Transverse colon (tissue), 4 donors: ENCODE data around the gene MARCHF9. TPM values are rescaled to one million over a fixed set of nuclear protein-coding genes. Genes with fewer than 3 reads are reported as not detected.

Source experiments
- DNase-seq: peaks from one replicate; pipeline ENCODE4 v3.0.0-alpha.2; 2019
- H3K27ac ChIP-seq, 4 donors: fragments of 200-600 bp; sonication (generic); 2 replicates each; pipeline ENCODE4 v1.5.1; 2016 to 2018; ENCODE audit warnings: inconsistent platforms in 4 of 4
- H3K27me3 ChIP-seq: fragments of 200-600 bp; sonication (generic); 2 replicates; pipeline ENCODE4 v1.5.1; 2017; ENCODE audit warnings: inconsistent platforms
- H3K36me3 ChIP-seq, 4 donors: fragments of 200-600 bp; sonication (generic); 2 replicates each; pipeline ENCODE4 v1.5.1; 2017 to 2019; ENCODE audit warnings: inconsistent platforms in 4 of 4
- H3K4me1 ChIP-seq, 4 donors: fragments of 200-600 bp; sonication (generic); 2 replicates each; pipeline ENCODE4 v1.5.1; 2017 to 2020; ENCODE audit warnings: inconsistent platforms in 4 of 4
- H3K4me3 ChIP-seq, 4 donors: fragments of 200-600 bp; sonication (generic); 1 replicate in 1 of 4; 2 replicates in 3 of 4; pipeline versions ENCODE4 v1.5.1 to v1.6.1; 2017 to 2019; ENCODE audit warnings: inconsistent platforms in 4 of 4
- H3K9me3 ChIP-seq, 2 donors: fragments of 200-600 bp; sonication (generic); 2 replicates each; pipeline ENCODE4 v1.5.1; 2017 to 2019; ENCODE audit warnings: inconsistent platforms in 2 of 2
- EP300 ChIP-seq: sonication (generic); formaldehyde crosslinking; IDR thresholded peaks from one replicate; pipeline ENCODE4 v1.6.1; 2017; ENCODE audit warnings: antibody characterized with exemption, low read depth
- POLR2A ChIP-seq: fragments of 450-650 bp; IDR thresholded peaks from one replicate; pipeline ENCODE4 v1.6.1; 2016; ENCODE audit warnings: antibody characterized with exemption, mild to moderate bottlenecking, moderate library complexity
- POLR2AphosphoS5 ChIP-seq, 3 donors: sonication (generic); formaldehyde crosslinking; IDR thresholded peaks; one replicate each; pipeline ENCODE4 v1.6.1; 2016; ENCODE audit warnings: antibody characterized with exemption in 3 of 3
- WGBS, 2 donors: methylation state at CpG; one replicate each; pipeline ENCODE4 v1.1.5; 2018; ENCODE audit warnings: low coverage in 1 of 2; 5-methylcytosine and 5-hydroxymethylcytosine counted together
- in situ Hi-C, 4 donors: fragments of 200-750 bp; cut with MboI; loops; one replicate each; pipeline versions ENCODE4 v1.15.0 to v1.15.1; 2017; ENCODE audit warnings: low sequenced_read_pairs in 3 of 4, low pct_ligation_motif_present in 1 of 4, low pct_unique_long_range_greater_than_20kb in 1 of 4
- intact Hi-C: fragments of 100-400 bp; cut with DNase I; formaldehyde crosslinking; loops from one replicate; pipeline ENCODE4 v1.15.1; 2023; ENCODE audit warnings: low total_unique reads
- total RNA-seq, 4 donors: library from RNA; depleted of rRNA; stranded (reverse); fragments of >200 nt; gene quantifications; one replicate each; pipeline ENCODE4 v1.1.0, GENCODE V29; 2016
- TF ChIP-seq, protein P1 (sequence below), 5 experiments: fragments of 200-600 bp in 3 of 5; fragments of 450-650 bp in 2 of 5; sonication (generic) in 3 of 5; IDR thresholded peaks; 1 replicate in 2 of 5; 2 replicates in 3 of 5; pipeline ENCODE4 v1.5.1; 2016 to 2017; ENCODE audit warnings: antibody characterized with exemption in 5 of 5, inconsistent platforms in 3 of 5, mild to moderate bottlenecking in 2 of 5, moderate library complexity in 1 of 5

The MARCHF9 gene
- total RNA-seq, 4 donors from 2014 or later: 1.5 to 24.1 (median 9.5) TPM

DNA sequence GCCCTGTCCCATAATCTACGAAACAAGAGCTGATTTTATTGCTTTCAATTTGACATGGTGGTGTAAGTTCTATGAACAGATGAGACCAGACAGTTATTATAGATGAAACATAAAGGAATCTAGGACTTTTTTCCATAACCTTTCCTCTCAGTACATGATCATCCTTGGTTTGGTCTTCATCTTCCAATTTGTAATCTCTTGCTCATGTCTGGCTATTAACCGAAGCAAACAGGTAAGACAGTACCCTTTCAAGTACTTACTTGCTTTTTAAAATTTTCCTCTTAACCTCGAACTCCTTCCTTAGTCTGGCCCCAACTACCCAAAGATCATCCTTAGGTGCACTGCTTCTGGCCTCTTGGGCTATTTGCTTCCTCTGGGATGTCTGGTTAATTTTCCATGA, 8.9 kb upstream of the MARCHF9 start:
- DNase-seq: no peak
- H3K9me3 ChIP-seq: no peaks in the 10 kb centered on the region
- H3K4me3 ChIP-seq: peak overlapping the region in 1 of 4 donors; percentile 85
- no peaks in the 10 kb centered on the region for H3K27me3 ChIP-seq
- intact Hi-C loops: no loop called here
- peaks cover 0 to 24% (median 6%) of the 10 kb centered on the region in 4 donors for H3K36me3 ChIP-seq
- peak overlapping the region in 3 of 4 donors; percentile 95 to 96 (median 95) for H3K27ac ChIP-seq
- 73 to 75% methylated on average over 3 of the region's 3 CpGs for WGBS, 2 donors
- no peak for TF ChIP-seq EP300
- TF ChIP-seq POLR2AphosphoS5 (IDR thresholded peaks at IDR 0.05): no peak
- TF ChIP-seq POLR2A: no peak
- TF ChIP-seq, protein P1, sequence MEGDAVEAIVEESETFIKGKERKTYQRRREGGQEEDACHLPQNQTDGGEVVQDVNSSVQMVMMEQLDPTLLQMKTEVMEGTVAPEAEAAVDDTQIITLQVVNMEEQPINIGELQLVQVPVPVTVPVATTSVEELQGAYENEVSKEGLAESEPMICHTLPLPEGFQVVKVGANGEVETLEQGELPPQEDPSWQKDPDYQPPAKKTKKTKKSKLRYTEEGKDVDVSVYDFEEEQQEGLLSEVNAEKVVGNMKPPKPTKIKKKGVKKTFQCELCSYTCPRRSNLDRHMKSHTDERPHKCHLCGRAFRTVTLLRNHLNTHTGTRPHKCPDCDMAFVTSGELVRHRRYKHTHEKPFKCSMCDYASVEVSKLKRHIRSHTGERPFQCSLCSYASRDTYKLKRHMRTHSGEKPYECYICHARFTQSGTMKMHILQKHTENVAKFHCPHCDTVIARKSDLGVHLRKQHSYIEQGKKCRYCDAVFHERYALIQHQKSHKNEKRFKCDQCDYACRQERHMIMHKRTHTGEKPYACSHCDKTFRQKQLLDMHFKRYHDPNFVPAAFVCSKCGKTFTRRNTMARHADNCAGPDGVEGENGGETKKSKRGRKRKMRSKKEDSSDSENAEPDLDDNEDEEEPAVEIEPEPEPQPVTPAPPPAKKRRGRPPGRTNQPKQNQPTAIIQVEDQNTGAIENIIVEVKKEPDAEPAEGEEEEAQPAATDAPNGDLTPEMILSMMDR (IDR thresholded peaks at IDR 0.05): no peak
- in situ Hi-C loops: no loop called here
- peaks cover 5 to 26% (median 10%) of the 10 kb centered on the region in 4 donors for H3K4me1 ChIP-seq

DNA sequence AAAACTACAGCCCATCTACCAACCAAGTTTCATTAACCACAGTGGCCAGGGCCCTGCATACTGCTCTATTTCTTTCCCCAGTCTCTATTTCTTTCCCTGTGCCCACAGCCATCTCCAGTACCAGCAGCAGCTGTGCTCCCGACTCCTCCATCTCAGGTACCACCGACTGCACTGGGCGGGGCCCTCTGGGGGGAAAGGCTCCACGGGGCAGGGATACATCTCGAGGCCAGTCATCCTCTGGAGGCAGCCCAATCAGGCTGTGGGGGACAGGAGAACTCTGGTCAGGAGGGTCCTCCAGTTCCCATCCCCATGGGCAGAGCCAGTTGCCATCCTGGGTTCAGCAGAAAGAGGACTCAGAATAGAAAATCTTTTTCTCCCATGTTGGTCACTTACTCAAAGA, 5.8 kb upstream of the MARCHF9 start:
- in situ Hi-C loops: no loop called here
- WGBS, 2 donors: 90% methylated on average over 5 of the region's 5 CpGs; no CpG with 5 or more reads in 1 of the 2 donors
- Histone ChIP-seq H3K27ac (no peak overlapping the region), H3K9me3 (no peaks in the 10 kb centered on the region), H3K4me3 (no peak overlapping the region), H3K27me3 (no peaks in the 10 kb centered on the region), H3K36me3 (peaks cover 0 to 24% (median 6%) of the 10 kb centered on the region in 4 donors), H3K4me1 (peaks cover 16 to 40% (median 28%) of the 10 kb centered on the region in 4 donors)
- DNase-seq: no peak
- TF ChIP-seq, protein P1 (IDR thresholded peaks at IDR 0.05): no peak
- no peak for TF ChIP-seq POLR2AphosphoS5 (IDR thresholded peaks at IDR 0.05)
- no peak for TF ChIP-seq POLR2A
- no peak for TF ChIP-seq EP300
- intact Hi-C loops: no loop called here

DNA sequence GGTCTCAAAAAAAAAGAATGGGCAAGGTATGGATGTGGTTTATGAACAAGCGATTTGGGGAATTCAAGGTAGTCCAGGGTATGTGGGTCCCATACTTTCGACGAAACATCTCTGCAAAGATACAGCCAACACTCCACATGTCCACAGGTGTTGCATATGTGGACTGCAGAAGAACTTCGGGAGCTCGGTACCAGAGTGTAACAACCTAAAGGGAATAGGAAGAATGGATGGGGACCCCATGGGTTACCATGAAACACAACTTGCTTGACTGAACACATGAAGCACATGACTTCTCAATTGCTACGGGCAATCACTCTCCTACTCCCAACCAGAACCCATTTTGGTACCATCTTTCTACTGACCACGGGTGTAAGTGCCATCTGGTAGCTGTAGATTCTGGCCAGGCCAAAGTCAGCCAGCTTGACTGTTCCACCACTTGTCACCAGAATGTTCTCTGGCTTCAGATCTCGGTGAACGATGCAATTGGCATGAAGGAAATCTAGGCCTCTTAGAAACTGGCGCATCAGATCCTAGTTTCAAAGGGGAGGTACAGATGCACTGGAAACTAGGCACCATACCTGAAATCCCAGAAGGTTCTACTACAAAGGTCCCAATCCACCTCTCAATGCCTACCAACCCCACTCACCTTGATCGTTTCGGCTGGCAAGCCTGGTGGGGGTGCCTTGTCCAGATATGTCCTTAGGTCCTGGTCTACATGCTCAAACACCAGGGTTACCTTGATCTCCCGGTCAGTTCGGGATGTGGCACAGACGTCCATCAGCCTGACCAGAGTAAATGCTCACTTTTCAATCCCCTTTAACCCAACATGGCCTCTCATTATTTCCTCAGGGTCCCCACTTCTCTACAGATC, 4.1 kb upstream of the MARCHF9 start:
- Histone ChIP-seq H3K36me3 (peaks cover 0 to 24% (median 6%) of the 10 kb centered on the region in 4 donors), H3K4me1 (peaks cover 12 to 39% (median 30%) of the 10 kb centered on the region in 4 donors), H3K27me3 (no peaks in the 10 kb centered on the region), H3K27ac (peak overlapping the region; percentile 77 to 90 (median 87)), H3K4me3 (peak overlapping the region in 3 of 4 donors; percentile 47 to 58 (median 57)), H3K9me3 (no peaks in the 10 kb centered on the region)
- TF ChIP-seq, protein P1 (IDR thresholded peaks at IDR 0.05): no peak
- no peak for TF ChIP-seq EP300
- no peak for TF ChIP-seq POLR2AphosphoS5 (IDR thresholded peaks at IDR 0.05)
- no peak for TF ChIP-seq POLR2A
- in situ Hi-C loops: no loop called here
- DNase-seq: no peak
- intact Hi-C loops: no loop called here
- WGBS, 2 donors: 84 to 96% methylated on average over 7 to 15 of the region's 15 CpGs

DNA sequence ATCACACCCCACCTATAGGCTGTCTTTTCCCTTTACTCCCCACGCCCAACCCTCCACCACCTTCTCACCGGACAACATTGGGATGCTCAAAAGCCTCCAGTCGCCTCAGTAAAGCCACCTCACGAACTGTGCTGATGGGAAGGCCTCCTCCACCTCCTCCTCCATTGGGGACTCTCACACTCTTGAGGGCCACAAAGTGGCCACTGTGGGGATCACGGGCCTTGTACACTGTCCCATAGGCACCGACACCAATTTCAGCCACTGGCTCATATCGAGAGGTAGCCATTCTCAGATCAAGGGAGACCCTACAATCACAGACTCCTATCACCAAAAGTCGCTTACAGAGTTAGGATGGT, 3.5 kb upstream of the MARCHF9 start:
- DNase-seq: no peak
- in situ Hi-C loops (no loop called here), intact Hi-C loops (no loop called here)
- 7 to 30% methylated on average over 2 to 8 of the region's 8 CpGs for WGBS, 2 donors
- H3K27me3 ChIP-seq: no peaks in the 10 kb centered on the region
- TF ChIP-seq, protein P1 (IDR thresholded peaks at IDR 0.05): no peak
- no peak for TF ChIP-seq EP300
- TF ChIP-seq POLR2AphosphoS5 (IDR thresholded peaks at IDR 0.05): no peak
- TF ChIP-seq POLR2A: no peak
- H3K36me3 ChIP-seq: peaks cover 0 to 24% (median 6%) of the 10 kb centered on the region in 4 donors
- H3K9me3 ChIP-seq: no peaks in the 10 kb centered on the region
- H3K4me3 ChIP-seq: peak overlapping the region; percentile 47 to 76 (median 58)
- peaks cover 12 to 40% (median 33%) of the 10 kb centered on the region in 4 donors for H3K4me1 ChIP-seq
- peak overlapping the region; percentile 77 to 90 (median 87) for H3K27ac ChIP-seq
